ENCODE measurements around the gene HSD17B8.
"Not testable (repeated sequence)": the region's sequence is repeated elsewhere in the genome, so short reads cannot be mapped to it uniquely, and the experiment has no call there.

The HSD17B8 gene

GRCh38 chr6:33206027-33206863, 1.8 kb downstream of the HSD17B8 start:
- no peak for DNase-seq (ENCODE audit: low spot score)

DNA sequence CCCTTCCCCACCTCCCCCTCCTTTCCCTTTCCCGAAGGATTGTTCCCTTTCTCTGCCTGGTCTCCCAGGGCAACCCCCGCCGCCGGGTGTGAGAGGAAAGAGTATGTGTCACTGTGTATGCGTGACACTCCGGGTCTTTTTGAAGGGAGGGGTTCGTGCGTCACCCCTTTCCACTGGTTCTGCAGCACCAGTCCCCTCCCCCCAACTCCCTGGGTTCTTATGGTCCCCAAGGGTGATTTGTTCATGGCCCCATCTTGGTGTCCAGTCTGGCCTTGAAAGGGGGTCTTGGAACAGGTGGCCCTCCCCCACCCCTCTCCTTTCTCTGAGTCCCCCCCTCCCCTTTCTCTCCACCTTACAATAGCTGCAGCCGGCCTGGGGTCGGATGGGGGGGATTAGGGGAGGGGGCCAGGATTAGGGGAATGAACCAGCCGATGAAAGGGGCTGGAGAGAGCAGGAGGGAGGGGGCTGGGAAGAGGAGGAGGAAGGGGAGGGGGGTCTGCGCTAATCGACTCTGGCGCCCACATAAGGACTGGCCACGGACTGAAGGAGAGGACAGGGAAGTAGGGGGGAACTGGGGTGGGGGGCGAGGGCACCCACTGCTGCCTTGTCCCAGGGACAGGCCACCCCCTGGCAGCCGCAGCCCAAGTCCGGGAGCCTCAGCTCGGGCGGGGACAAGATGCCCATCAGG, 2.6 kb downstream of the HSD17B8 start:
- no peak for DNase-seq (ENCODE audit: low spot score)

- DNase-seq (ENCODE audit: low spot score): no peak
Measured at GRCh38 chr6:33207552-33208090, 3.2 kb downstream of the HSD17B8 start.

- DNase-seq (ENCODE audit: low spot score): peak; percentile 83
Measured at GRCh38 chr6:33208091-33208967, 3.9 kb downstream of the HSD17B8 start, which contains the start of gene RING1. TSS of gene RING1 (plus strand) at chr6:33208500. CDS start at chr6:33208823, 323 bp downstream.

GRCh38 chr6:33209856-33210255, 5.4 kb downstream of the HSD17B8 start:
- DNase-seq (ENCODE audit: low spot score): no peak

DNA sequence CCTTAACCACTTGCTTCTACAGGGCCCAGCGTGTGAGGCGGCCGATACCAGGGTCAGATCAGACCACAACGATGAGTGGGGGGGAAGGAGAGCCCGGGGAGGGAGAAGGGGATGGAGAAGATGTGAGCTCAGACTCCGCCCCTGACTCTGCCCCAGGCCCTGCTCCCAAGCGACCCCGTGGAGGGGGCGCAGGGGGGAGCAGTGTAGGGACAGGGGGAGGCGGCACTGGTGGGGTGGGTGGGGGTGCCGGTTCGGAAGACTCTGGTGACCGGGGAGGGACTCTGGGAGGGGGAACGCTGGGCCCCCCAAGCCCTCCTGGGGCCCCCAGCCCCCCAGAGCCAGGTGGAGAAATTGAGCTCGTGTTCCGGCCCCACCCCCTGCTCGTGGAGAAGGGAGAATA, 6.7 kb downstream of the HSD17B8 start:
- DNase-seq (ENCODE audit: low spot score): no peak

DNA sequence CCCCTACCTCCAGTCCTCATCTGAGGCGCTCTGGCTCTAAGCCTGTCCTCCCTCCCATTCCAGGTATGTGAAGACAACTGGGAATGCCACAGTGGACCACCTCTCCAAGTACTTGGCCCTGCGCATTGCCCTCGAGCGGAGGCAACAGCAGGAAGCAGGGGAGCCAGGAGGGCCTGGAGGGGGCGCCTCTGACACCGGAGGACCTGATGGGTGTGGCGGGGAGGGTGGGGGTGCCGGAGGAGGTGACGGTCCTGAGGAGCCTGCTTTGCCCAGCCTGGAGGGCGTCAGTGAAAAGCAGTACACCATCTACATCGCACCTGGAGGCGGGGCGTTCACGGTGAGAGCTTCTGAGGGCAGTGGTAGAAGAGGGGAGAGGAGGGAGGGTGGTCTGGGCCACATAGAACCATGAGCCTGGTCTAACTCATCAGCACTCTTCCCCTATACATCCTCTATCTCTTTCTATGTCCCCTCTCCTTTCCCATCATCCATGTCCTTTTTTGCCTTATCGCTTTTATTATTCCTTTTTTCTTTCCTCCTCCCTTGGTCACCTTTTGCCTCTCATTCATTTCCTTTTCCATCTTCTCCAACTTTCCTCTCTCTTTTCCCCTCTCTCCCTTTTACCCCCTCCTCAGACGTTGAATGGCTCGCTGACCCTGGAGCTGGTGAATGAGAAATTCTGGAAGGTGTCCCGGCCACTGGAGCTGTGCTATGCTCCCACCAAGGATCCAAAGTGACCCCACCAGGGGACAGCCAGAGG, 7.4 kb downstream of the HSD17B8 start:
- no peak for DNase-seq (ENCODE audit: low spot score)

GRCh38 chr6:33212857-33213165, 8.4 kb downstream of the HSD17B8 start:
- DNase-seq (ENCODE audit: low spot score): no peak

DNA sequence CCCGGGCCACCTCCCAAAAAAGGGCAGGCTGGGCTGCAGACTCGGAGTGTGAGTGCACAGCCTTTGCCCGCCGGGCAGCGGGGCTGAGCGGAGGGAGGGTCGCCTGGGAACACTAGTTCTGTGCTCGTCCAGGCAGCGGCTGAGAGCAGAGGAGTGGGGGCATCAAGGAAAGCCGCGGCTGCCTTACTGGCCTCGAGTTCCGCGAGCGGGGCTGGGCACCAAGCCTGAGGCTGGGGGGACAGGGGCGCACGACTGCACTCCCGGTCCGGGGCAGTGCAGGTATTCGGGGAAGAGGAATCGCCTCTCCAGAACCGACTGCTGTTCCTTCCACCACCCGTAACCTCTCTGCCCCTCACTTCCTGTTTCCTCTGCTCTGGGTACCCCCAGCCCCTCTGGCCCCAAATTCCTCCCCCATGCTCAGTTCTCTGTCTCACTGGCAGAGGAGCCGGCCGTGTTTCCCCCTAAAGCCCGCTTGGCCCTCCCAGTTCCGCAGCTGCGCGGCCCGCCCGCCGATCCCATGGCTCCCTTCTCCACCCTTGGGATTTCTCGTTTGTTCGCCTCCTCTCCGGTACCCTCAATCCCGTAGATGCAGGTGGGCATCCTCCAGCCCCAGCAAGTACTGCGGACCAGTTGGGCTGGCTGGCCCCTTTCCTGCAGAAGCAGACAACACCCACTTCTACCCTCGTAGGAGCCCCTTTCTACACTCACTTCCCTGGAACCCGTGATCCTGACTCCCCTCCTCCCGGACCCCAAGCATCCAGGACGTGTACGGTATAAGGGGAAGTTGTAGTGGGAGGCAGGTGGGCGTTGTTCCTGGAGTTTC, 8.9 kb downstream of the HSD17B8 start:
- DNase-seq (ENCODE audit: low spot score): no peak

DNA sequence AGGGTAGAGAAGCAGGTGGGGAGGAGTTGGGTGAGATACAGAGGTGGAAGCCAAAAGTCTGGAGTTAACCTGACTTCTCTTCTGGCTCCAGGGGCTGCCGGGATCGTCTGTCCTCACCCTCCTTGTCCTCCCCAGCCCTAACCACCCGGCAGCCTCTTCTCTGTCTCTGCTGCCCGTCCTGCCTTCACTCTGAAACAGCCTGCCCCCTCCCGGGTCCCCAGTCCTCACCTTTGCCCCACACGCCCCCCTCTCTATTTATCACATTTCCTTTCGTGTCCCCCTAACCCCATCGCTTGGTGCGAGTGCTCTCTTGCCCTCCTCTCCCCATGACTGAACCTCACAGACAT, 9.5 kb downstream of the HSD17B8 start:
- DNase-seq (ENCODE audit: low spot score): no peak

DNA sequence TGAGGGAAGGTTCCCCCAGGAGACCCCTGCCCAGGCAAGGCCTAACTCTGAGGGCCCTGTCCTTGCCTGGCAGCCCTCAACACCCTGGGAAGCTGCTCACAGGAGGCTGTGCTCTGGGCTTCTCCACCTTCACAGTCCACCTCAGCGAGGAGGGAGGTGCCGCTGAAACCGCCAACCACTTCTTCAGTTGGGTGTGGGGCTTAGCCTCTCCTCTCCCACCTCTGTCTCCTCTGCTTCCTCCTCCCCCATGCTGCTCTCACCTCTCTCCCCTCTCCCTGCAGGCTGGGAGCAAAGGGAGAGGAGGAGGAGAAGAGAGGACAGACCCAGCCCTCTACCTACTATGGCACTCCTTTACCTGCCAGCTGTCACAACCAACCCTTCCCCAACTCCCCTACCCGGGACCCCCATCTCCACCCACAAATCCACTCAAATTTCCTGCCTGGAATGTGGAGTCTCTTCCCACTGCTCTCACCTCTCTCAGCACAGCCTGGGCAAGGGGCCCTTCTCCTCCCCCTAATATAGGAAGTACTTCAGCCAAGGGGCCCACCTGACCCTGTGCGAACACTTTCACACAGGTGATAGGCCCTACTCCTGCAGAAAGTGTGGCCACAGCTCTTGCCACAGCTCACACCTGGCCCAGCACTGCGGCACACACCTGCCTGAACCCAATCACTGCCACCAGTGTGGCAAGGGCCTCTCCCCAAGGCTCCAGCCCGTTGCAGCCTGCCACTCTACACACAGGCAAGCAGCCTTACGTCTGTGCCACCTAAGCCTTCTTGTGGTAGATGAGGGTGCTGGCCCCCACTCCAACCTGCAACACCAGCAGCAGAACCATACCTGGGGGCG, 11.0 kb downstream of the HSD17B8 start:
- no peak for DNase-seq (ENCODE audit: low spot score)

DNA sequence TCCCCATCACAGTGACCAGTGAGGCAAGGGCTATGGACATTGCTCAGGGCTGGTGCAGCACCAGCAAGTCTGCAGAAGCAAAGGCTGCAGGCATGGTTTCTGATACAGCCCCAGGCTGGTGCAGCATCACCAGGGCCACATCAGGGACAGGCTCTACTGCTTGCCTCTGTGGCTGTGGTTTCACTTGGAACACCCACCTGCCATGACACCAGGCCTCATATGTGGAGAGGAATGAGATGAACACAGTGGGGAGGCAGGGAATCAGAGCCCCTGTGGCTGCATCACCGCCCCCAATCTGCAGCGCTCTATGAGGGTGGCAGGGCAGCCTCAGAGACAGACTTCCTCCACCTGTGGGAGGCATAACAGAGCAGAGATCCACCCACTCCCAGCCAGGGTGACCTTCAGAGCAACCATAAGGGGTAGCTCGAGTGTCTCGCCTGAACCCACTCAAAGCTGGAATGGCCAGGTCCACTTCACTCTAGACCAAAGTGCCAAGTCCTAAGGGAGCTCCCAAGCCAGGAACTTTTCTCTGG, 11.7 kb downstream of the HSD17B8 start:
- DNase-seq (ENCODE audit: low spot score): no peak

- DNase-seq (ENCODE audit: low spot score): no peak
Measured at GRCh38 chr6:33217246-33217645, 12.8 kb downstream of the HSD17B8 start.

DNA sequence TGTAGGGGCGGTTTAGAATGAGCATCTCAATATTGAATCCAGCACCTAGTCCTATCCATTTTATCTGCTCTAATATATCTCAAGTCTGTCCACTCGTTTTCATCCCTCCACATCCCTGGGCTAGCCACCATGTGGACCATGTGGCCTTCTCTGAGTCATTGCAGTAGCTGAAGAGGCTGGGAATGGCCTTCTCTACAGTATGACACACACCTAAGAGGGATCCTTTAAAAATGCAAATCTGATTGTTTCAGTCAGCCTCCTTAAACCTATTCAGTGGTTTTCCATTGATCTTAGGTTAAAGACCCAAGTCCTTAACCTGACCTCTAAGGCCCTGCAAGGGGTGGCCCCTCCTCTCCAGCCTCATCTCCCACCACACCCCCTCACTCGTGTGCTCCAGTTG, 13.2 kb downstream of the HSD17B8 start:
- DNase-seq (ENCODE audit: low spot score): no peak

DNA sequence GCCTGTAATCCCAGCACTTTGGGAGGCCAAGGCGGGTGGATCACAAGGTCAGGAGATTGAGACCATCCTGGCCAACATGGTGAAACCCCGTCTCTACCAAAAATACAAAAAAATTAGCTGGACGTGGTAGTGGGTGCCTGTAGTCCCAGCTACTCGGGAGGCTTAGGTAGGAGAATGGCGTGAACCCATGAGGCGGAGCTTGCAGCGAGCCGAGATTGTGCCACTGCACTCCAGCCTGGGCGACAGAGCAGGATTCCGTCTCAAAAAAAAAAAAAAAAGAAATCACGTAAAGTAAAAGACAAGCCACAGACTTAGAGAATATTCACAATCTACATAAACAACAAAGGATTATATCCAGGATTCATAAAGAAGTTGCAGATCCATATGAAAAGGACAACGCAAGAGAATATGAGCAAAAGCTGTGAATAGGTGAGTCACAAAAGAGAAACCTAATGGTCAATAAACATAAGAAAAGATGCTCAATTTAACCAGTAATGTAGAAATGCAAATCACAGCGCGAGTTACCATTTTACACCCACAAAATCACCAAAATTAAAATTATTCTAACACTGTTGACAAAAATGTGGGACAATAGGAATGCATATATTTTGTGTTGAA, 22.2 kb downstream of the HSD17B8 start:
- DNase-seq (ENCODE audit: low spot score): not testable (repeated sequence)

- no peak for DNase-seq (ENCODE audit: low spot score)
Measured at GRCh38 chr6:33235221-33235634, 30.8 kb downstream of the HSD17B8 start.

- DNase-seq (ENCODE audit: low spot score): no peak
Measured at GRCh38 chr6:33236328-33236727, 31.9 kb downstream of the HSD17B8 start.

DNA sequence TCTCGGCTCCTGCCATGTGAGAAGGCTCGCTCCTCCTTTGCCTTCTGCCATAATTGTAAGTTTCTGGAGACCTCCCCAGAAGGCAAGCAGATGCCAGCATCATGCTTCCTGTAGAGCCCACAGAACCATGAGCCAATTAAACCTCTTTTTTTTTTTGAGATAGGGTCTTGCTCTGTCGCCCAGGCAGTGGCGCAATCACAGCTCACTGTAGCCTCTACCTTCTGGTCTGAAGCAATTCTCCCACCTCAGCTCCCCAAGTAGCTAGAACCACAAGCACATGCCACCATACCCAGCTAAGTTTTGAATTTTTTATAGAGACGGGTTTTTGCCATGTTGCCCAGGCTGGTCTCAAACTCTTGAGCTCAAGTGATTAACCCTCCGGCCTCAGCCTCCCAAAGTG, 32.4 kb downstream of the HSD17B8 start:
- DNase-seq (ENCODE audit: low spot score): no peak

- DNase-seq (ENCODE audit: low spot score): no peak
Measured at GRCh38 chr6:33237741-33238140, 33.3 kb downstream of the HSD17B8 start.

Data from CD4-positive, alpha-beta T cell treated with Interleukin-6 at 100 ng/mL for 8 hours (primary cell).